Calu3 (cell line): ENCODE measurements around the gene MRPS18A. TPM values are rescaled to one million over a fixed set of nuclear protein-coding genes. Genes with fewer than 3 reads are reported as not detected.

ENCODE experiments used
- BruUV-seq: library from RNA; stranded (reverse); fragments of 400-500 nt; replicated peaks from 2 replicates; lab custom pipeline; 2021; lab: Mats Ljungman, UMichigan
- CTCF ChIA-PET: fragments of 300-600 bp; sonication (Branson Sonifier 250); formaldehyde crosslinking; loops from one replicate; lab custom pipeline; 2022; ENCODE audit warnings: antibody characterized with exemption; lab: Charles Lee
- DNase-seq: peaks from one replicate; pipeline ENCODE4 v3.0.0; 2022
- H3K27ac Mint-ChIP-seq: one replicate; pipeline ENCODE4 v1.8.0; 2022; ENCODE audit warnings: mixed read lengths; ENCODE audit not compliant: unreplicated experiment
- H3K27me3 Mint-ChIP-seq: one replicate; pipeline ENCODE4 v1.8.0; 2022; ENCODE audit warnings: mixed read lengths; ENCODE audit not compliant: unreplicated experiment
- H3K36me3 Mint-ChIP-seq: one replicate; pipeline ENCODE4 v1.8.0; 2022; ENCODE audit warnings: mild to moderate bottlenecking, moderate library complexity, mixed read lengths; ENCODE audit not compliant: insufficient read depth, unreplicated experiment
- H3K4me1 Mint-ChIP-seq: one replicate; pipeline ENCODE4 v1.8.0; 2022; ENCODE audit warnings: mild to moderate bottlenecking, low read depth, mixed read lengths; ENCODE audit not compliant: unreplicated experiment
- H3K4me3 Mint-ChIP-seq: one replicate; pipeline ENCODE4 v1.8.0; 2022; ENCODE audit warnings: mild to moderate bottlenecking, low read depth, moderate library complexity, mixed read lengths; ENCODE audit not compliant: unreplicated experiment
- H3K9me3 Mint-ChIP-seq: one replicate; pipeline ENCODE4 v1.8.0; 2022; ENCODE audit warnings: low read depth, mixed read lengths; ENCODE audit not compliant: unreplicated experiment
- CTCF ChIP-seq: fragments of 200-600 bp; IDR thresholded peaks from one replicate; pipeline ENCODE4 v1.8.0; 2022; ENCODE audit warnings: antibody characterized with exemption; ENCODE audit not compliant: unreplicated experiment
- intact Hi-C: fragments of 100-400 bp; cut with micrococcal nuclease; formaldehyde crosslinking; loops from one replicate; pipeline ENCODE4 v1.10.0; 2022; ENCODE audit not compliant: unreplicated experiment
- total RNA-seq: library from RNA; stranded (reverse); gene quantifications from 2 replicates; pipeline ENCODE4 v1.2.3, GENCODE V29; 2022

The MRPS18A gene
- total RNA-seq, 1 experiment from 2014 or later = 88.8 TPM

GRCh38 chr6:43735642-43736199, 48.1 kb upstream of the MRPS18A start:
- DNase-seq = no peak
- Mint-ChIP-seq H3K27me3 (no peaks in the 10 kb centered on the region), H3K4me3 (no peak overlapping the region), H3K27ac (no peak overlapping the region), H3K9me3 (peaks cover 10% of the 10 kb centered on the region), H3K36me3 (peaks cover 9% of the 10 kb centered on the region), H3K4me1 (peaks cover 29% of the 10 kb centered on the region)
- intact Hi-C loops = no loop called here
- no TSS peak for BruUV-seq
- no peak for TF ChIP-seq CTCF
- CTCF ChIA-PET = interaction anchor here (0.6 kb wide), 1 partner anchor 627 kb away, joined by 3 read pairs; no protein-coding TSS in a partner anchor

- Mint-ChIP-seq H3K27me3 (no peaks in the 10 kb centered on the region), H3K9me3 (peaks cover 12% of the 10 kb centered on the region)
Observed at GRCh38 chr6:43734294-43734665, 46.7 kb upstream of the MRPS18A start.

GRCh38 chr6:43733471-43734293, 46.1 kb upstream of the MRPS18A start:
- BruUV-seq = no TSS peak
- H3K4me1 Mint-ChIP-seq = peaks cover 31% of the 10 kb centered on the region
- peaks cover 9% of the 10 kb centered on the region for H3K36me3 Mint-ChIP-seq
- H3K4me3 Mint-ChIP-seq = no peak overlapping the region
- H3K27ac Mint-ChIP-seq = no peak overlapping the region
- CTCF ChIA-PET = interaction anchor here (1.0 kb wide), 1 partner anchor 9 kb away, joined by 3 read pairs; no protein-coding TSS in a partner anchor
- DNase-seq = no peak
- peaks cover 12% of the 10 kb centered on the region for H3K9me3 Mint-ChIP-seq
- H3K27me3 Mint-ChIP-seq = no peaks in the 10 kb centered on the region
- TF ChIP-seq CTCF = no peak
- intact Hi-C loops = no loop called here

More at GRCh38 chr6:43734294-43734665, 46.7 kb upstream of the MRPS18A start:
- CTCF ChIA-PET = interaction anchor here (1.0 kb wide), 1 partner anchor 9 kb away, joined by 3 read pairs; no protein-coding TSS in a partner anchor
- DNase-seq = no peak
- no TSS peak for BruUV-seq
- Mint-ChIP-seq H3K36me3 (peaks cover 9% of the 10 kb centered on the region), H3K27ac (no peak overlapping the region), H3K4me3 (no peak overlapping the region), H3K4me1 (peaks cover 27% of the 10 kb centered on the region)
- no peak for TF ChIP-seq CTCF
- intact Hi-C loops = no loop called here

- Mint-ChIP-seq H3K27me3 (no peaks in the 10 kb centered on the region), H3K4me3 (no peak overlapping the region), H3K27ac (no peak overlapping the region), H3K9me3 (peaks cover 12% of the 10 kb centered on the region), H3K36me3 (peaks cover 3% of the 10 kb centered on the region), H3K4me1 (peaks cover 24% of the 10 kb centered on the region)
- CTCF ChIA-PET = no interaction called here
- no TSS peak for BruUV-seq
- no peak for TF ChIP-seq CTCF
- DNase-seq = no peak
- intact Hi-C loops = no loop called here
Observed at GRCh38 chr6:43730634-43731033, 43.0 kb upstream of the MRPS18A start.
